ENCODE measurements around the gene IQCH.

- TF ChIP-seq CTCF (IDR thresholded peaks at IDR 0.05) (no peak), POLR2A (IDR thresholded peaks at IDR 0.05) (no peak)
Observed at GRCh38 chr15:67379530-67379929, 124.9 kb downstream of the IQCH start.
